Measurements from ENCODE around the gene CFHR4. TPM values are rescaled to one million over a fixed set of nuclear protein-coding genes. Genes with fewer than 3 reads are reported as not detected.
"Not testable (repeated sequence)": the region's sequence is repeated elsewhere in the genome, so short reads cannot be mapped to it uniquely, and the experiment has no call there.

Gene CFHR4
- total RNA-seq, 1 experiment from 2014 or later = not detected

DNA sequence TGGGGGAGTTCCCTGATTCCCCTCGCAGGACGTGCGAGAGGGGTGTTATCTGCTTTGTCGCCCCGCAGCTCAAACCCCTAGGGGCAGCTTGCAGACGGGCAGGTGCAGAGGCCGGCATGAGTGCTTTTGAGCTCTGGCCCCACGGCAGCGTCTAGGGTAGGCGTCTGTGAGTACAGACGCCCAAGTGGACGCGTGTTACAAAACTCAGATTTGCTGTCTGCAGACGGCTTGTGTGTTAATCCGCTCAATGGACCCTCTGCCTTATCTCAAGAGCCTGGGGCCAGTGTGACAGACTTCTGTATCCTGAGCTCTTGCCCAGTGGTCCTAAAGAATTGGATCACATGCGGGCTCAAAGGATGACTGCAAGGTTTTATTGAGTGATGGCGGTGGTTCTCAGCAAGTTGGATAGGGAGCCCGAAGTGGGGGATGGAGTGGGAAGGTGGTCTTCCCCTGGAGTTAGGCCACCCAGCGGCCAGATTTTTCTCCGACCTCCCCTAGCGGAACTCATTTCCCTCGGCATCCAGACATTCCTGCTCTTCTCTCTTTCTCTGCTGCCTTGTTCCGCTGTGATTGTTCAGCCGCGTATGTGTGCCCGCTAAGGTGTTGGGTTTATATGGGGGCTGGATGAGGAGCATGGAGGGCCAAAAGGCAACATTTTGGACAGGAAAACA lies 9.4 kb downstream of the CFHR4 start:
- no peak overlapping the region for H3K27ac ChIP-seq
- no peaks in the 10 kb centered on the region for H3K36me3 ChIP-seq
- no peak overlapping the region for H3K4me3 ChIP-seq
- H3K9me3 ChIP-seq (replicated peaks) = no peaks in the 10 kb centered on the region
- no peak for DNase-seq
- no peaks in the 10 kb centered on the region for H3K4me1 ChIP-seq
- H3K27me3 ChIP-seq = no peaks in the 10 kb centered on the region

DNA sequence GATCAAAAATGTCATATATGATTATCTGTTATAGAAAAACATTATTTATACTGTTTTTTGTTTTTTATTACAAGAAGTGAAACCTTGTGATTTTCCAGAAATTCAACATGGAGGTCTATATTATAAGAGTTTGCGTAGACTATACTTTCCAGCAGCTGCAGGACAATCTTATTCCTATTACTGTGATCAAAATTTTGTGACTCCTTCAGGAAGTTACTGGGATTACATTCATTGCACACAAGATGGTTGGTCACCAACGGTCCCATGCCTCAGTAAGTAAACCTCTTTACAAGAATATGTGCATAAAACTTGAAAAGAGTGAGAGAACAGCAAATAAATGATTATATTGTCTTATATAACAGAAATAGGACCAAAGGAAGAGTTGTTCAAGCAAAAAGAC lies 14.5 kb downstream of the CFHR4 start:
- Histone ChIP-seq H3K27me3 (no peaks in the 10 kb centered on the region), H3K9me3 (replicated peaks) (no peaks in the 10 kb centered on the region)
- DNase-seq = no peak

DNA sequence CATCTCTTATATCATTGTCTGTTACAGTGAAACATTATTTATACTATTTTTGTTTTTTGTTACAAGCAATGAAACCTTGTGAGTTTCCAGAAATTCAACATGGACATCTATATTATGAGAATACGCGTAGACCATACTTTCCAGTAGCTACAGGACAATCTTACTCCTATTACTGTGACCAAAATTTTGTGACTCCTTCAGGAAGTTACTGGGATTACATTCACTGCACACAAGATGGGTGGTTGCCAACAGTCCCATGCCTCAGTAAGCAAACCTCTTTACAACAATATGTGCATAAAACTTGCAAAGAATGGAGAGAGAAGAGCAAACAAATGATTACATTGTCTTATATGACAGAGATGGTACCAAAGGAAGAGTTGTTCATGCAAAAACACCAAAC lies 22.4 kb downstream of the CFHR4 start:
- Histone ChIP-seq H3K9me3 (replicated peaks) (no peaks in the 10 kb centered on the region), H3K27ac (no peak overlapping the region), H3K36me3 (no peaks in the 10 kb centered on the region), H3K4me1 (no peaks in the 10 kb centered on the region), H3K4me3 (no peak overlapping the region), H3K27me3 (no peaks in the 10 kb centered on the region)
- DNase-seq = no peak

More for the DNA sequence above, 14.5 kb downstream of the CFHR4 start:
- Histone ChIP-seq H3K27ac (no peak overlapping the region), H3K4me1 (no peaks in the 10 kb centered on the region), H3K36me3 (no peaks in the 10 kb centered on the region), H3K4me3 (no peak overlapping the region)

DNA sequence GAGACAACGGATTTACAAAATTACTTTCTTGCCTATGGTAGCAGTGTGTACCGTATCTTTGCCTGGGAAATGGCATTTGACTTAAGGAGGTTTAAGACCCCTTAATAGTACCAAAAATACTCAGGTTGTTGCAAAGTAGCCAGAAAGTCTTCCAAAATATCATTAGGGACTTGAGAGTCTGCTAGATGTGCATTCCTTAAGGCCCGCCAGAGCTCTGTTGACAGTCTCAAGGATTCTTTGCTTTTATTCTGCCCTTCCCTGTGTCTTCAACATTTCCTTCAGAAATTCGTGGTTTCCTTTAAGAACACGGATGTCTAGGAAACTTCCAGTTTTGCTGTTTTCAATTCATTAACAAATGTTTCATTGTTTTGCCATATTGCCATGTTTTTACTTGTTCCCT lies 24.4 kb downstream of the CFHR4 start:
- not testable (repeated sequence) for H3K4me1 ChIP-seq; H3K9me3 ChIP-seq (replicated peaks); H3K27ac ChIP-seq; DNase-seq; H3K27me3 ChIP-seq; H3K36me3 ChIP-seq; H3K4me3 ChIP-seq

DNA sequence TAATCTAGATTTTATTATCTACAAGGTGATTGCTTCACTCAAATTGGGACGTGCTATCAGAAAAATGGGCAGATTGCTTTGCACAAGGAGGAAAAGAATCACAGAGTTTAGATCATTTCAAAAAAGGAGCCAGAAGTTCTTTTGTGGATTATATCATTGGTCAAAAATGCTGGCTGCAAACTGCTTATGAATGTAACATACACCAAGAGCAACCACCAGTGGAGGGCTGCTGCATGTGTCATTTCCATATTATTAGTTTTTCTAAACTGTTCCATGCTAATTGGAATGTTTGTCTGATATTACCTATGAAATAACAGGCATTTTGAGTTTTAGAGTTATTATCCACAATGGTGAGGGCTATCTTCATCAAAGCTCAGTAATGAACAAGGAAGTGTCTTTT lies 39.0 kb downstream of the CFHR4 start:
- not testable (repeated sequence) for H3K27me3 ChIP-seq; H3K4me3 ChIP-seq; H3K4me1 ChIP-seq; H3K27ac ChIP-seq; H3K36me3 ChIP-seq; DNase-seq; H3K9me3 ChIP-seq (replicated peaks)

DNA sequence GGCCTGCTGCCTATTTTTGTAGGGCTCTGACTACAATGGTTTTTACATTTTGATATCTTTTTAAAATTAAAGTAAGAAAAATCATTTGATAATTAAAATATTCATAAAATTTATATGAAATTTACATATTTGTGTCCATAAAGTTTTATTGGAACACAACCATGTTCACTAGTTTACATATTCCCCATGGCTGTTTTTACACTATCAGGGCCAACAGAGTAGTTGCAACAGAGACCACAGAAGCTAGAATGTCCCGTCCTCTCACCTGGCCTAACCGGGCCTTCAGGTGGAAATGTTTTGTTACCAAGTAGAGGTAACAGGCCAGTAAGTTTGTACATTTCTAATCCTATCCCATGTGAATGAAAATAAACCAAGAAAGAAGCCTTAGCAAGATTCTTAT lies 45.0 kb downstream of the CFHR4 start:
- DNase-seq; H3K9me3 ChIP-seq (replicated peaks); H3K27me3 ChIP-seq; H3K4me3 ChIP-seq; H3K27ac ChIP-seq; H3K36me3 ChIP-seq; H3K4me1 ChIP-seq: not testable (repeated sequence)

DNA sequence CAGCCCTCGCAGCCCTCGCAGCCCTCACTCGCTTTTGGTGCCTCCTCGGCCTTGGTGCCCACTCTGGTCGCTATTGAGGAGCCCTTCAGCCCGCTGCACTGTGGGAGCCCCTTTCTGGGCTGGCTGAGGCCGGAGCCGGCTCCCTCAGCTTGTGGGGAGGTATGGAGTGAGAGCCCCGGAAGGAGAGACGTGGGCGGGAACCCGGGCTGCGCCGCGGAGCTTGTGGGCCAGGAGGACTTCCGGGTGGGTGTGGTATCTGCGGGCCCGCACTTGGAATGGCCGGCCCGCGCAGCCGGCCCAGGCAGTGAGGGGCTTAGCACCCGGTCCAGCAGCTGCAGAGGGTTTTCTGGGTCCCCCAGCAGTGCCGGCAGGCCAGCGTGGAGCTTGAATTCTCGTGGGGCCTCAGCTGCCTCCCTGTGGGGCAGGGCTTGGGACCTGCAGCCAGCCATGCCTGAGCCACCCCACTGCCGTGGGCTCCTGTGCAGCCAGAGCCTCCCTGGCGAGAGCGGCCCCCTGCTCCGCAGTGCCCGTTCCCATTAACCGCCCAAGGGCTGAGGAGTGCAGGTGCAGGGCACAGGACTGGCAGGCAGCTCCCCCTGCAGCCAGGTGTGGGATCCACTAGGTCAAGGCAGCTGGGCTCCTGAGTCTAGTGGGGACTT lies 45.8 kb downstream of the CFHR4 start:
- H3K4me1 ChIP-seq = no peaks in the 10 kb centered on the region
- no peak overlapping the region for H3K4me3 ChIP-seq
- no peak overlapping the region for H3K27ac ChIP-seq
- no peaks in the 10 kb centered on the region for H3K27me3 ChIP-seq
- H3K9me3 ChIP-seq (replicated peaks) = no peaks in the 10 kb centered on the region
- no peaks in the 10 kb centered on the region for H3K36me3 ChIP-seq
- no peak for DNase-seq

DNA sequence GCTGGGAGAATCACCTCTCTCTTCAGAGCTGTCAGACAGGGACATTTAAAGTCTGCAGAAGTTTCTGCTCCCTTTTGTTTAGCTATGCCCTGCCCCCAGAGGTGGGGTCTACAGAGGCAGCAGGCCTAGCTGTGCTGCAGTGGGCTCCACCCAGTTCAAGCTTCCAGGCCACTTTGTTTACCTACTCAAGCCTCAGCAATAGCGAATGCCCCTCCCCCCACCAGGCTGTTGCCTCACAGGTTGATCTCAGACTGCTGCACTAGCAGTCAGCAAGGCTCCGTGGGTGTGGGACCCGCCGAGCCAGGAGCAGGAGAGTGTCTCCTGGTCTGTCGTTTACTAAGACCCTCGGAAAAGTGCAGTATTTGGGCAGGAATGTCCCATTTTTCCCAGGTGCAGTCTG lies 53.6 kb downstream of the CFHR4 start:
- not testable (repeated sequence) for H3K27me3 ChIP-seq; H3K9me3 ChIP-seq (replicated peaks); H3K4me3 ChIP-seq; H3K4me1 ChIP-seq; DNase-seq; H3K27ac ChIP-seq; H3K36me3 ChIP-seq

DNA sequence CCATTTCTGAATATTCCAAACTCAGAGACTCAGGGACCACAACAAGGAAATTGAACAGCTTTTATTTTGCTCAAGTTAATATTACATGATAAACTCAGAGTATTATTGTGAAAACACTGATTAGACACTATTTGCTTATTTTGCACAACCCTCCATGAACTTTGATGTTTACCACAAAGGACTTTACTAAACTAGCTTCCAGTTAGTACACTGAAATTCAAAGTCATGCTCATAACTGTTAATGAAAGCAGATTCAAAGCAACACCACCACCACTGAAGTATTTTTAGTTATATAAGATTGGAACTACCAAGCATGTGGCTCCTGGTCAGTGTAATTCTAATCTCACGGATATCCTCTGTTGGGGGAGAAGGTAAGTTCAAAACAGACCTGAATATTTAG lies 55.7 kb downstream of the CFHR4 start, which contains the start of gene CFHR2:
Gene CFHR2 (plus strand): TSS at position 171 of the 400 bp plus-strand sequence. CDS start 143 bp downstream, at position 314.
- not testable (repeated sequence) for H3K27me3 ChIP-seq; H3K4me1 ChIP-seq; H3K36me3 ChIP-seq; H3K9me3 ChIP-seq (replicated peaks); H3K4me3 ChIP-seq; H3K27ac ChIP-seq; DNase-seq

DNA sequence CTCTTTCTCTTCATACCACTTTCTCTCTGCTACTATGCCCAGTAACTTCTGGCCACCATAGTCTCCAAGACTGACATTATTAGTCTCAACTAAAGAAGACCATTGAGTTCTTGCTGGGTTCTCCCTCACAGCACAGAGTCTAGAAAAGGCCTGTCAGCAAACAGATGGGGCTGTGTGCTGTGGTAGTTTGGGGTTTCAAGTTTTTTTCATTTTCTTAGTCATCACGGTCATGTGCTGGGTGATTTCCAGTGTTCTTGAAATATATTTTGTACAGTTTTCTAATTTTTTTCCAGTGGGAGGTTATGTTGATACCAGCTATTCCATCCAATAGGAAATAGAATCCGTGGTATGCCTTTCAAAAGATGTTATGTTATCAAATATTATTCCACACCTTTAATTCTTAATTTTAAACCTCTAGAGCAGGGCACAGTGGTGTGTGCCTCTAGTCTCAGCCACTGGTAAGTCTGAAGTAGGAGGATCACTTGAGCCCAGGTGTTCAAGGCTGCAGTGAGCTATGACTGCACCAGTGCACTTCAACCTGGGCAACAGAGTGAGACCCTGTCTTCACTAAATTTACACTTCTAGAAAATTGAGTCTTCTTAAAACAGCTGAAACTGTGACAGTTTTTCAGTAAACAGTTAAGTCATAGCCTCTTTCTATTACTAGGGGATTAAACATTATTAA lies 64.0 kb downstream of the CFHR4 start:
- H3K9me3 ChIP-seq (replicated peaks) = no peaks in the 10 kb centered on the region
- no peaks in the 10 kb centered on the region for H3K4me1 ChIP-seq
- H3K4me3 ChIP-seq = no peak overlapping the region
- no peak overlapping the region for H3K27ac ChIP-seq
- no peaks in the 10 kb centered on the region for H3K36me3 ChIP-seq
- DNase-seq = no peak
- no peaks in the 10 kb centered on the region for H3K27me3 ChIP-seq

DNA sequence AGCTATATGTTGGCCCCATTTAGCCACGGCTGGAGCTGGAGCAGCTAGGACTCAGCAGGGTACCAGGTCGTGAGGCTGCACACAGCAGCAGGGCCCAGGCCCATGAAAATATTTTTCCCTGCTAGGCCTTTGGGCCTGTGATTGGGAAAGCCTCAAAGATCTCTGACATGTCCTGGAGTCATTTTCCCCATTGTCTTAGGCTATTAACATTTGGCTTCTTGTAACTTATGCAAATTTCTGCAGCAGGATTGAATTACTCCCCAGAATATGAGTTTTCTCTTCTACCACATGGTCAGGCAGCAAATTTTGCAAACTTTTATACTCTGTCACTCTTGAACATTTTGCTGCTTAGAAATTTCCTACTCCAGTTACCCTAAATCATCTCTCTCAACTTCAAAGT lies 66.9 kb downstream of the CFHR4 start:
- no peak overlapping the region for H3K27ac ChIP-seq
- no peaks in the 10 kb centered on the region for H3K4me1 ChIP-seq
- no peak for DNase-seq
- H3K4me3 ChIP-seq = no peak overlapping the region
- no peaks in the 10 kb centered on the region for H3K27me3 ChIP-seq
- H3K9me3 ChIP-seq (replicated peaks) = no peaks in the 10 kb centered on the region
- H3K36me3 ChIP-seq = no peaks in the 10 kb centered on the region

DNA sequence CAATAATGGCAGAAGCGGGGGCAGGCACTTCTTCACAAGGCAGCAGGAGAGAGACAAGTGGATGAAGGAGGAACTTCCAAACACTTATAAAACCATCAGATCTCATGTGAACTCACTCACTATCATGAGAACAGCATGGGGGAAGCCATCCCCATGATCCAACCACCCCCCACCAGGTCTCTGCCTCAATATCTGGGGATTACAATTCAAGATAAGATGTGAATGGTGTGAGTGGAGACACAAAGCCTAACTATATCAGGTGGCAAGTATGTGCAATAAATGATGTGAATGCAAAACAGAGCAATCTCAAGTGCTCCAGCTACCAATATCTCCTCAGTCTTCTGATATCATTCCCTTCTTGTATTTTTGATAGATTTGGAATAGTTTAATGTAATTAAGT lies 68.1 kb downstream of the CFHR4 start:
- Histone ChIP-seq H3K27me3 (no peaks in the 10 kb centered on the region), H3K4me3 (no peak overlapping the region), H3K9me3 (replicated peaks) (no peaks in the 10 kb centered on the region), H3K27ac (no peak overlapping the region), H3K4me1 (no peaks in the 10 kb centered on the region), H3K36me3 (no peaks in the 10 kb centered on the region)
- no peak for DNase-seq

DNA sequence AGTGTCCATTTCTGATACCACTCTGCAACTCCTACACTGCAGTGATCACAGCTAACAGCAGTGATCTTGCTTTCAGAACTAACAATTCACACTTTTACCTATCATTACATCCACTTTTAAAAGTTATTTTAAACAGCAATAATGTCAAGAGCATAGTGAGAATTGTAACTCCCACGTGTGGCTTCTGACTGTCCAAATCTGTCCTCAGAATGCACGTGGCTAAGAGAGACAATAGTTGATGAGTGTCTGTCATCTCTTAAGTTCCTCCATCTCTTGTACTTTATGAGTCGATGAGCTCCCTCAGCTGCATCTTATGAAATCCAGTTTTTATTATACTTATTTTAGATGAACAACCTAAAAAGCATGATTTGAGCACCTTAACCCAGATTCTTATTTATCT lies 73.0 kb downstream of the CFHR4 start:
- H3K9me3 ChIP-seq (replicated peaks) = no peaks in the 10 kb centered on the region
- no peak overlapping the region for H3K4me3 ChIP-seq
- H3K27me3 ChIP-seq = no peaks in the 10 kb centered on the region
- H3K27ac ChIP-seq = no peak overlapping the region
- H3K4me1 ChIP-seq = no peaks in the 10 kb centered on the region
- no peaks in the 10 kb centered on the region for H3K36me3 ChIP-seq
- DNase-seq = no peak
